ENCODE results near the gene ARMC7.

- TF ChIP-seq CTCF (IDR thresholded peaks at IDR 0.05 in 2 of 3, conservative IDR thresholded peaks at IDR 0.05 in 1 of 3; ENCODE audit: borderline replicate concordance in 1 of 3, insufficient read depth in 1 of 3, low read depth in 2 of 3, low read length in 2 of 3) (no peak), ELF1 (IDR thresholded peaks at IDR 0.05; ENCODE audit: borderline replicate concordance, low read depth) (no peak), ZNF274 (IDR thresholded peaks at IDR 0.05; ENCODE audit: low read depth, low read length) (no peak), RAD21 (IDR thresholded peaks at IDR 0.05; ENCODE audit: low read depth) (no peak), POLR2A (IDR thresholded peaks at IDR 0.05; ENCODE audit: borderline replicate concordance, extremely low read depth, insufficient read depth, insufficient read length) (no peak), POLR2AphosphoS5 (IDR thresholded peaks at IDR 0.05; ENCODE audit: low read depth, low read length) (no peak), REST (IDR thresholded peaks at IDR 0.05; ENCODE audit: low read depth) (no peak), SRF (IDR thresholded peaks at IDR 0.05; ENCODE audit: low read depth) (no peak), CEBPB (IDR thresholded peaks at IDR 0.05; ENCODE audit: low read depth) (no peak), FOSL1 (IDR thresholded peaks at IDR 0.05; ENCODE audit: low read depth) (no peak), SP1 (IDR thresholded peaks at IDR 0.05; ENCODE audit: low read depth) (no peak), ZBTB33 (IDR thresholded peaks at IDR 0.05; ENCODE audit: extremely low read depth, insufficient replicate concordance, low read length) (no peak), EZH2phosphoT487 (IDR thresholded peaks at IDR 0.05; ENCODE audit: borderline replicate concordance) (no peak), MAX (IDR thresholded peaks at IDR 0.05) (no peak)
These were observed 32.6 kb downstream of the ARMC7 start for GRCh38 chr17:75142236-75142971.

Data from HCT116 (cell line).